ENCODE results near the gene TANGO6. TPM values are rescaled to one million over a fixed set of nuclear protein-coding genes. Genes with fewer than 3 reads are reported as not detected.

TANGO6 gene
- total RNA-seq, 1 experiment from 2014 or later = 21.8 TPM

- Histone ChIP-seq H3K36me3 (ENCODE audit: insufficient read depth, low read length) (no peaks in the 10 kb centered on the region), H3K27me3 (ENCODE audit: low read length) (no peaks in the 10 kb centered on the region), H3K27ac (ENCODE audit: low read length) (no peak overlapping the region), H3K4me2 (ENCODE audit: low read depth, low read length, poor library complexity, severe bottlenecking) (no peak overlapping the region), H3K4me1 (ENCODE audit: low read length) (no peaks in the 10 kb centered on the region), H3K9me3 (ENCODE audit: low read length) (no peaks in the 10 kb centered on the region), H3K9me2 (replicated peaks; ENCODE audit: insufficient read depth, low read length) (no peaks in the 10 kb centered on the region), H3K79me2 (ENCODE audit: low read length) (no peaks in the 10 kb centered on the region), H3K9ac (ENCODE audit: low read length) (no peak overlapping the region), H4K20me1 (ENCODE audit: insufficient read depth, low read depth, low read length) (no peaks in the 10 kb centered on the region), H3K4me3 (ENCODE audit: low read length) (no peak overlapping the region), H2AFZ (ENCODE audit: low read length) (no peak overlapping the region)
- DNase-seq = no peak
These were observed 105.0 kb downstream of the TANGO6 start for GRCh38 chr16:68948230-68948910.

- no peaks in the 10 kb centered on the region for H3K79me2 ChIP-seq (ENCODE audit: low read length)
- H2AFZ ChIP-seq (ENCODE audit: low read length) = no peak overlapping the region
- no peaks in the 10 kb centered on the region for H3K9me2 ChIP-seq (replicated peaks; ENCODE audit: insufficient read depth, low read length)
- no peaks in the 10 kb centered on the region for H3K4me1 ChIP-seq (ENCODE audit: low read length)
- no peaks in the 10 kb centered on the region for H3K27me3 ChIP-seq (ENCODE audit: low read length)
- H3K9ac ChIP-seq (ENCODE audit: low read length) = no peak overlapping the region
- no peaks in the 10 kb centered on the region for H4K20me1 ChIP-seq (ENCODE audit: insufficient read depth, low read depth, low read length)
- H3K4me2 ChIP-seq (ENCODE audit: low read depth, low read length, poor library complexity, severe bottlenecking) = no peak overlapping the region
- no peaks in the 10 kb centered on the region for H3K9me3 ChIP-seq (ENCODE audit: low read length)
- H3K27ac ChIP-seq (ENCODE audit: low read length) = no peak overlapping the region
- no peak overlapping the region for H3K4me3 ChIP-seq (ENCODE audit: low read length)
- DNase-seq = no peak
- no peaks in the 10 kb centered on the region for H3K36me3 ChIP-seq (ENCODE audit: insufficient read depth, low read length)
These were observed 108.9 kb downstream of the TANGO6 start for GRCh38 chr16:68951991-68952877.

GRCh38 chr16:68954911-68955635 lies 111.7 kb downstream of the TANGO6 start:
- Histone ChIP-seq H3K27ac (ENCODE audit: low read length) (no peak overlapping the region), H3K9me3 (ENCODE audit: low read length) (no peaks in the 10 kb centered on the region), H3K4me3 (ENCODE audit: low read length) (no peak overlapping the region), H3K9me2 (replicated peaks; ENCODE audit: insufficient read depth, low read length) (no peaks in the 10 kb centered on the region), H3K27me3 (ENCODE audit: low read length) (no peaks in the 10 kb centered on the region), H3K36me3 (ENCODE audit: insufficient read depth, low read length) (no peaks in the 10 kb centered on the region), H3K4me1 (ENCODE audit: low read length) (no peaks in the 10 kb centered on the region), H3K79me2 (ENCODE audit: low read length) (no peaks in the 10 kb centered on the region), H3K9ac (ENCODE audit: low read length) (no peak overlapping the region), H4K20me1 (ENCODE audit: insufficient read depth, low read depth, low read length) (no peaks in the 10 kb centered on the region), H3K4me2 (ENCODE audit: low read depth, low read length, poor library complexity, severe bottlenecking) (no peak overlapping the region), H2AFZ (ENCODE audit: low read length) (no peak overlapping the region)
- no peak for DNase-seq

GRCh38 chr16:68960910-68961309 lies 117.6 kb downstream of the TANGO6 start:
- Histone ChIP-seq H3K4me2 (ENCODE audit: low read depth, low read length, poor library complexity, severe bottlenecking) (no peak overlapping the region), H3K4me1 (ENCODE audit: low read length) (peaks cover 7% of the 10 kb centered on the region), H3K9me3 (ENCODE audit: low read length) (no peaks in the 10 kb centered on the region), H3K27me3 (ENCODE audit: low read length) (no peaks in the 10 kb centered on the region), H2AFZ (ENCODE audit: low read length) (no peak overlapping the region), H3K36me3 (ENCODE audit: insufficient read depth, low read length) (no peaks in the 10 kb centered on the region), H3K9me2 (replicated peaks; ENCODE audit: insufficient read depth, low read length) (no peaks in the 10 kb centered on the region), H3K4me3 (ENCODE audit: low read length) (no peak overlapping the region), H4K20me1 (ENCODE audit: insufficient read depth, low read depth, low read length) (no peaks in the 10 kb centered on the region), H3K79me2 (ENCODE audit: low read length) (no peaks in the 10 kb centered on the region), H3K9ac (ENCODE audit: low read length) (no peak overlapping the region), H3K27ac (ENCODE audit: low read length) (no peak overlapping the region)
- DNase-seq = no peak

GRCh38 chr16:68961778-68962402 lies 118.6 kb downstream of the TANGO6 start:
- Histone ChIP-seq H2AFZ (ENCODE audit: low read length) (no peak overlapping the region), H3K27ac (ENCODE audit: low read length) (no peak overlapping the region), H3K79me2 (ENCODE audit: low read length) (no peaks in the 10 kb centered on the region), H3K9ac (ENCODE audit: low read length) (no peak overlapping the region), H3K4me1 (ENCODE audit: low read length) (peaks cover 7% of the 10 kb centered on the region), H3K27me3 (ENCODE audit: low read length) (no peaks in the 10 kb centered on the region), H3K36me3 (ENCODE audit: insufficient read depth, low read length) (no peaks in the 10 kb centered on the region), H3K9me3 (ENCODE audit: low read length) (no peaks in the 10 kb centered on the region), H3K9me2 (replicated peaks; ENCODE audit: insufficient read depth, low read length) (no peaks in the 10 kb centered on the region), H3K4me3 (ENCODE audit: low read length) (no peak overlapping the region), H3K4me2 (ENCODE audit: low read depth, low read length, poor library complexity, severe bottlenecking) (no peak overlapping the region), H4K20me1 (ENCODE audit: insufficient read depth, low read depth, low read length) (no peaks in the 10 kb centered on the region)
- DNase-seq = no peak

- H3K4me2 ChIP-seq (ENCODE audit: low read depth, low read length, poor library complexity, severe bottlenecking) = no peak overlapping the region
- no peak overlapping the region for H3K27ac ChIP-seq (ENCODE audit: low read length)
- no peaks in the 10 kb centered on the region for H4K20me1 ChIP-seq (ENCODE audit: insufficient read depth, low read depth, low read length)
- H3K9ac ChIP-seq (ENCODE audit: low read length) = no peak overlapping the region
- no peaks in the 10 kb centered on the region for H3K9me3 ChIP-seq (ENCODE audit: low read length)
- no peaks in the 10 kb centered on the region for H3K9me2 ChIP-seq (replicated peaks; ENCODE audit: insufficient read depth, low read length)
- no peaks in the 10 kb centered on the region for H3K79me2 ChIP-seq (ENCODE audit: low read length)
- H2AFZ ChIP-seq (ENCODE audit: low read length) = no peak overlapping the region
- H3K4me3 ChIP-seq (ENCODE audit: low read length) = no peak overlapping the region
- H3K4me1 ChIP-seq (ENCODE audit: low read length) = no peaks in the 10 kb centered on the region
- no peaks in the 10 kb centered on the region for H3K36me3 ChIP-seq (ENCODE audit: insufficient read depth, low read length)
- DNase-seq = no peak
- H3K27me3 ChIP-seq (ENCODE audit: low read length) = no peaks in the 10 kb centered on the region
These were observed 126.0 kb downstream of the TANGO6 start for GRCh38 chr16:68969338-68969737.

- no peaks in the 10 kb centered on the region for H3K9me3 ChIP-seq (ENCODE audit: low read length)
- no peak overlapping the region for H2AFZ ChIP-seq (ENCODE audit: low read length)
- H4K20me1 ChIP-seq (ENCODE audit: insufficient read depth, low read depth, low read length) = no peaks in the 10 kb centered on the region
- no peaks in the 10 kb centered on the region for H3K36me3 ChIP-seq (ENCODE audit: insufficient read depth, low read length)
- no peaks in the 10 kb centered on the region for H3K4me1 ChIP-seq (ENCODE audit: low read length)
- no peaks in the 10 kb centered on the region for H3K27me3 ChIP-seq (ENCODE audit: low read length)
- no peaks in the 10 kb centered on the region for H3K79me2 ChIP-seq (ENCODE audit: low read length)
- peak; percentile 32 for DNase-seq
- no peaks in the 10 kb centered on the region for H3K9me2 ChIP-seq (replicated peaks; ENCODE audit: insufficient read depth, low read length)
- no peak overlapping the region for H3K27ac ChIP-seq (ENCODE audit: low read length)
- H3K4me3 ChIP-seq (ENCODE audit: low read length) = no peak overlapping the region
- no peak overlapping the region for H3K4me2 ChIP-seq (ENCODE audit: low read depth, low read length, poor library complexity, severe bottlenecking)
- no peak overlapping the region for H3K9ac ChIP-seq (ENCODE audit: low read length)
These were observed 128.7 kb downstream of the TANGO6 start for GRCh38 chr16:68972013-68972412.

- Histone ChIP-seq H3K4me2 (ENCODE audit: low read depth, low read length, poor library complexity, severe bottlenecking) (no peak overlapping the region), H3K4me1 (ENCODE audit: low read length) (no peaks in the 10 kb centered on the region), H3K4me3 (ENCODE audit: low read length) (no peak overlapping the region), H3K27ac (ENCODE audit: low read length) (no peak overlapping the region), H3K79me2 (ENCODE audit: low read length) (no peaks in the 10 kb centered on the region), H3K27me3 (ENCODE audit: low read length) (no peaks in the 10 kb centered on the region), H3K9me2 (replicated peaks; ENCODE audit: insufficient read depth, low read length) (no peaks in the 10 kb centered on the region), H3K36me3 (ENCODE audit: insufficient read depth, low read length) (no peaks in the 10 kb centered on the region), H3K9me3 (ENCODE audit: low read length) (no peaks in the 10 kb centered on the region), H3K9ac (ENCODE audit: low read length) (no peak overlapping the region), H4K20me1 (ENCODE audit: insufficient read depth, low read depth, low read length) (no peaks in the 10 kb centered on the region), H2AFZ (ENCODE audit: low read length) (no peak overlapping the region)
- no peak for DNase-seq
These were observed 129.4 kb downstream of the TANGO6 start for GRCh38 chr16:68972720-68973119.

Measured in Karpas-422 (cell line).